NCI-H524 treated with DMSO at 0.1 percent for 48 hours (cell line): Measurements from ENCODE around the gene RRN3.
"Not testable (repeated sequence)": the region's sequence is repeated elsewhere in the genome, so short reads cannot be mapped to it uniquely, and the experiment has no call there.

Source experiments
- DNase-seq: peaks from one replicate; lab custom pipeline; 2025; lab: John Stamatoyannopoulos, UW

RRN3 gene

DNA sequence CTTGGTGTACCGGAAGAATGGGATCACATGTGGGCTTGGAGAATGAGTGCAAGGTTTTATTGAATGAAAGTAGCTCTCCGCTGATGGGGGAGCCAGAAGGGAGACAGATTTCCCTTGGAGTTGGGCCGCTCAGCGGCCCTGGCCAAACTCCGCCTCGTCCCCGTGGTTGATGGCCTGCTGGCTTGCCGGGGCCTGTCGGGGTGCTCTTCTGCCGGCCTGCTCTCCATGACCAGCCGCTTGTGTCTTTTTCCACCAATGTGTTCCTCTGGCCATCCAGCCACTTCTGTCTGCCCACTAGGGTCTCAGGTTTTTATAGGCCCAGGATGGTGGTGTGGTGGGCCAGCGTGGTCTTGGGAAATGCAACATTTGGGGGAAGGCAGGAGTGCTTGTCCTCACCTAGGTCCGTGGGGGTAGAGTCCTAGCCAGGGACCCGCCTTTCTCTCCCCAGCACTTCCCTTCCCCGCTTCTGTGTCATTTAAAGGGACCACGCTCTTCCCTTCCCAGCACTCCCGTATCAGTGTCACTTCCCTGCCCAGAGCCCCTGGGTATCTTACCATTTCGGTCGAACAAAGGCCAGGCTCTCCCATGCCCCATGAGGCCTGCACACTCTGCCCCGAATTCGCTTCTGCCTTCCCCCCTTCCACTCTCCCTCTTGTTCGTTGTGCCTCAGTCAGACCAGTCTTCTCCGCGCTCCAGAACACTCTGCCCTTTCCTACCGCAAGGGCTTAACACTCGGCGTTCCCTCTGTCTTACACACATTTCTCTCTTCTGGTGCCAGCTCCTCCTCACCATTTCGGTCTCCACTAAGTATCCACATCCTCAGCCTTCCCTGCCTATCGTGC is 66.3 kb downstream of the RRN3 start:
- not testable (repeated sequence) for DNase-seq

- not testable (repeated sequence) for DNase-seq
Measured at GRCh38 chr16:15027051-15027450, 67.0 kb downstream of the RRN3 start.

DNA sequence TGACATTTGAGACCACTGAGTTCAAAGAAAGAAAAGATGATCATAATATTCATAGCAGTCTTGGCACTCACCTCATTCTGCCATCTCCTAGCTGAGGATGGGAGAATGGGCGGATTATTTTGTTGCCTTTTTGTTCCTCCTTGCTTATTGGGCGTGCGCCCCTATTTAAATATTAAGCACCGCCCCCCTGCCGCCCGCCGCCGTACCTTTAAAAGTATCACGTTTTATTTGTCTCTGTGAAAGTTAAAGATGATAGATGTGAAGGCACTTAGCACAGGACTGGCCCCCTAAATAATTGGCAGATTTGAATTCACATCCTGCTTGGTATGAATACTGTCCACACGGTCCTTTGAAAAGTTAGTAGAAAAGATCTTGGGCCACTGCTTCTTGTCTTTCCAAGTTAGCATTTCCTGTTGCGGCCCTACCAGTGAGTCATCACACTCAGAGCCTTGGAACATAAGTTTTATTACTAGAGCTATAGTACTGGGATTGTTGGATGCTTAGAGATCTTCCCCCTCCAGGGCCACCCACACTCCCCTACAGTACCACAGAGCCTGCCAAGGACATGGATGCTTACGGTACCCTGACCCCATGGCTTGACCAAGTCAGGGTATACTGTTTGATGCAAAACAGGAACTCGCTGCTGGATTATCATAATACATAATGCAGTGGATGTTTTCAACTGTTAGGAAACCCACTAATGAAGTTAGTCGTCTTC is 68.7 kb downstream of the RRN3 start:
- not testable (repeated sequence) for DNase-seq

DNA sequence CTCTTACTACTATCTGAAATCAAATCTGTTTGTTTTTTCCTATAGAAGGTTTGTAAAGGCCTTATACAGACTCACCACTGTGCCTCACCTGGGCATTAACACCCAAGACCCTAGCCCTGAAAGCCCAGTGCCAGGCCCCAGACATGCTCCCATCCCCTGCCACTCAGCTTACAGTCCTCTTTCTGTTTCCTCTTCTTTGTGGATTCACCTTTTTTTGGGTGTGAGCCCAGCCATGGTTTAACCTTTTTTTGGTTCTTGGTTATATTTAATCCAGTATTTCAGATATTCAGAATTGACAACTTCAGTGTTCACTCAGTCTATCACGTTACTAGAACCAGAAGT is 69.2 kb downstream of the RRN3 start:
- not testable (repeated sequence) for DNase-seq

- not testable (repeated sequence) for DNase-seq
Measured at GRCh38 chr16:15023381-15024077, 70.5 kb downstream of the RRN3 start.

- DNase-seq, result peak; percentile 79
Measured at GRCh38 chr16:15022194-15022593, 71.9 kb downstream of the RRN3 start.

DNA sequence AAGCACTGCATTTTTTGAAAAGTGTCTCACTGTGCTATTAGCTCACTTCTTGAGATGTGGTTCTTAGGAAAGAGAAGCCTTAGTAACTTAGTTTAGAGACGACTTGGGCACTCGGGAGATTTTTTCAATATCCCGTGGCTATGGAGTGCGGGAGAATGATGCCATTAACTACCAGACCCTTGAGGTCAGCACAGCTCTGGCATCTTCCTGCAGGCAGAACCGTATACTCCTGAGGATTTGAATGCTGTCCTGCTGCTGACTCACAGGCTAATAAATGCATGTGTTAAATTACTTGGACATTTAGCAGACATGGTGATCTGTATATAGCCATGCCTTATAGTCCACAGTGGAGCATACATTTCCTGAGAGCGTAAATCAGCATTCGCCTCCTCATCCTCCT is 72.6 kb downstream of the RRN3 start:
- not testable (repeated sequence) for DNase-seq

- not testable (repeated sequence) for DNase-seq
Measured at GRCh38 chr16:15016951-15017580, 77.0 kb downstream of the RRN3 start.

DNA sequence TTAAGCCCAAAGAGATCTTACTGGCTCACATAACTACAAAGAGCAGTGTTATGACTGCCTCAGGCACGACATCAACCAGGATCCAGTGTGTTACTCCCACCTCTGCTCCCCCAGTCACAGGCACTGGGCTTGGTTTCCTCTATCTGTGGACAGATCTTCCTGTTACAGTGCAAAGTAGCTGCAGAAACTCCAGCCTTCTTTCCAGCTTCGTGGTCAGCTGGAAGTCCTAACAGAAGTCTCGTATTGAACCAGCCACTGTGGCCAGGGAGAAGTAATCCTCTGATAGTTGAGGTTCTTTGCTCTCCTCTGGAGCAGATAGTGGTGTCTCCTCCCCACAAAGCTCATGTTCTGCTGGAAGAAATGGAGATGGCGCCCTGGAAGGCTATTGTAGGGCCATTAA is 77.7 kb downstream of the RRN3 start:
- DNase-seq, result not testable (repeated sequence)

GRCh38 chr16:15015671-15016070 is 78.4 kb downstream of the RRN3 start:
- not testable (repeated sequence) for DNase-seq

DNA sequence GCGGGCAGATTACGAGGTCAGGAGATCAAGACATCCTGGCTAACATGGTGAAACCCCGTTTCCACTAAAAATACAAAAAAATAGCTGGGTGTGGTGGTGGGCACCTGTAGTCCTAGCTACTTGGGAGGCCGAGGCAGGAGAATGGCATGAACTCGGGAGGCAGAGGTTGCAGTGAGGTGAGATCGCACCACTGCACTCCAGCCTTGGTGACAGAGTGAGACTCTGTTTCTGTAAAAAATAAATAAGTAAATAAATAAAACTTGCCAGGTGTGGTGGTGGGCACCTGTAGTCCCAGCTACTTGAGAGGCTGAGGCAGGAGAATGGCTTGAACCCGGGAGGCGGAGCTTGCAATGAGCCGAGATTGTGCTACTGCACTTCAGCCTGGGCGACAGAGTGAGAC is 81.1 kb downstream of the RRN3 start:
- not testable (repeated sequence) for DNase-seq
